HG02885 (cell line): ENCODE results near the gene KRT6C.
"Not testable (repeated sequence)": the region's sequence is repeated elsewhere in the genome, so short reads cannot be mapped to it uniquely, and the experiment has no call there.

Source experiments
- ATAC-seq: cut with Tn5 transposase; IDR thresholded peaks from one replicate; pipeline ENCODE4 v1.9.1; 2021; ENCODE audit warnings: mild to moderate bottlenecking; ENCODE audit not compliant: unreplicated experiment, poor library complexity

KRT6C gene

GRCh38 chr12:52461693-52462092 is 11.9 kb downstream of the KRT6C start:
- ATAC-seq, result no peak

- ATAC-seq, result no peak
Measured at GRCh38 chr12:52458861-52459260, 14.7 kb downstream of the KRT6C start.

GRCh38 chr12:52455821-52456220 is 17.8 kb downstream of the KRT6C start:
- no peak for ATAC-seq

GRCh38 chr12:52454411-52455201 is 19.0 kb downstream of the KRT6C start:
- no peak for ATAC-seq

- no peak for ATAC-seq
Measured at GRCh38 chr12:52452101-52452500, 21.5 kb downstream of the KRT6C start, which contains the start of gene KRT6B. Gene KRT6B (minus strand): TSS chr12:52452146. CDS start chr12:52452078, 68 bp downstream.

GRCh38 chr12:52448228-52448627 is 25.4 kb downstream of the KRT6C start:
- ATAC-seq, result no peak

GRCh38 chr12:52447196-52447595 is 26.4 kb downstream of the KRT6C start:
- ATAC-seq, result not testable (repeated sequence)

GRCh38 chr12:52446367-52447045 is 27.1 kb downstream of the KRT6C start:
- no peak for ATAC-seq

GRCh38 chr12:52445876-52446275 is 27.7 kb downstream of the KRT6C start:
- no peak for ATAC-seq

GRCh38 chr12:52444647-52445595 is 28.7 kb downstream of the KRT6C start:
- ATAC-seq, result no peak

GRCh38 chr12:52443966-52444365 is 29.6 kb downstream of the KRT6C start:
- no peak for ATAC-seq

- no peak for ATAC-seq
Measured at GRCh38 chr12:52442600-52443061, 31.0 kb downstream of the KRT6C start.

- ATAC-seq, result no peak
Measured at GRCh38 chr12:52441320-52441911, 32.2 kb downstream of the KRT6C start.

GRCh38 chr12:52440821-52441319 is 32.7 kb downstream of the KRT6C start:
- no peak for ATAC-seq

GRCh38 chr12:52439845-52440244 is 33.8 kb downstream of the KRT6C start:
- no peak for ATAC-seq

GRCh38 chr12:52439420-52439819 is 34.2 kb downstream of the KRT6C start:
- ATAC-seq, result no peak

- no peak for ATAC-seq
Measured at GRCh38 chr12:52438305-52439301, 35.0 kb downstream of the KRT6C start.

GRCh38 chr12:52437508-52437907 is 36.1 kb downstream of the KRT6C start:
- ATAC-seq, result no peak
